ENCODE data around the gene TMEM229B.

DNA sequence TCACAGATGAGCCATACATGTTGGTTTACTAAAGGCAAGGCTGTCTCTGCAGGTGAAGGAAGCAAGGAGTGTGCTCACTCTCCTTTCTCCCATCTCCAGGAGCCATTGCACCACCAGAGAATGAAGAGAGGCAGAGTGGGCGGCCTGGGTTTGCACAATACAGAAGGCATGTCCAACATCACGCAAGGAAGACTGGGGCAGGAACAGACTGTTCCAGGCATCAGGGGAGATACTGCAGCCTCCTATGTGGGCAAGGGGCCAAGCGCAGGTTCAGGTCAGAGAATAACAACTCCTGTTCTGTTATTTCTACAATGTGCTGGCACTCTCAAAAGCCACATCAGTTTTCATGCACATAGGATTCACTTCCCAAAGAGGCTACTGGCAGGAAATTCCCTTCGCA, 1.7 kb upstream of the TMEM229B start:
- TF ChIP-seq, protein P1, sequence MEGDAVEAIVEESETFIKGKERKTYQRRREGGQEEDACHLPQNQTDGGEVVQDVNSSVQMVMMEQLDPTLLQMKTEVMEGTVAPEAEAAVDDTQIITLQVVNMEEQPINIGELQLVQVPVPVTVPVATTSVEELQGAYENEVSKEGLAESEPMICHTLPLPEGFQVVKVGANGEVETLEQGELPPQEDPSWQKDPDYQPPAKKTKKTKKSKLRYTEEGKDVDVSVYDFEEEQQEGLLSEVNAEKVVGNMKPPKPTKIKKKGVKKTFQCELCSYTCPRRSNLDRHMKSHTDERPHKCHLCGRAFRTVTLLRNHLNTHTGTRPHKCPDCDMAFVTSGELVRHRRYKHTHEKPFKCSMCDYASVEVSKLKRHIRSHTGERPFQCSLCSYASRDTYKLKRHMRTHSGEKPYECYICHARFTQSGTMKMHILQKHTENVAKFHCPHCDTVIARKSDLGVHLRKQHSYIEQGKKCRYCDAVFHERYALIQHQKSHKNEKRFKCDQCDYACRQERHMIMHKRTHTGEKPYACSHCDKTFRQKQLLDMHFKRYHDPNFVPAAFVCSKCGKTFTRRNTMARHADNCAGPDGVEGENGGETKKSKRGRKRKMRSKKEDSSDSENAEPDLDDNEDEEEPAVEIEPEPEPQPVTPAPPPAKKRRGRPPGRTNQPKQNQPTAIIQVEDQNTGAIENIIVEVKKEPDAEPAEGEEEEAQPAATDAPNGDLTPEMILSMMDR (IDR thresholded peaks at IDR 0.05 in 2 of 3, conservative IDR thresholded peaks at IDR 0.05 in 1 of 3; ENCODE audit: borderline replicate concordance in 1 of 3, insufficient read depth in 1 of 3, low read depth in 2 of 3, low read length in 2 of 3): no peak
- TF ChIP-seq POLR2AphosphoS5 (IDR thresholded peaks at IDR 0.05; ENCODE audit: low read depth, low read length) (no peak), TCF7L2 (IDR thresholded peaks at IDR 0.05; ENCODE audit: borderline replicate concordance, extremely low read depth, insufficient read depth, insufficient read length) (no peak)

Data from HCT116 (cell line).